ENCODE measurements around the gene ADI1.

- no peak for TF ChIP-seq CTCF (IDR thresholded peaks at IDR 0.05)
- TF ChIP-seq POLR2AphosphoS5 (IDR thresholded peaks at IDR 0.05): no peak
- TF ChIP-seq POLR2A (IDR thresholded peaks at IDR 0.05): no peak
- no peak for TF ChIP-seq EP300 (IDR thresholded peaks at IDR 0.05; ENCODE audit: low read depth)
Observed at GRCh38 chr2:3472296-3472695, 47.0 kb downstream of the ADI1 start.

Measured in transverse colon (tissue), 4 donors.